Measurements from ENCODE around the gene VCP. TPM values are rescaled to one million over a fixed set of nuclear protein-coding genes. Genes with fewer than 3 reads are reported as not detected.

VCP gene
- total RNA-seq, 1 donor from 2014 or later = 390 TPM

- no peak for TF ChIP-seq EZH2 (IDR thresholded peaks at IDR 0.05; ENCODE audit: insufficient read depth, low read length)
- H3K27me3 ChIP-seq (ENCODE audit: insufficient read depth, low read length) = no peaks in the 10 kb centered on the region
- no peak overlapping the region for H3K27ac ChIP-seq (ENCODE audit: low read depth, low read length)
- H3K79me2 ChIP-seq (ENCODE audit: insufficient read depth, low read length) = peaks cover 51% of the 10 kb centered on the region
- Mint-ChIP-seq H3K36me3 (ENCODE audit: low read depth, unreplicated experiment) (peaks cover 13% of the 10 kb centered on the region), H3K4me1 (ENCODE audit: low read depth, unreplicated experiment) (peaks cover 5% of the 10 kb centered on the region), H3K27ac (ENCODE audit: unreplicated experiment) (no peak overlapping the region), H3K9me3 (ENCODE audit: unreplicated experiment) (peaks cover 4% of the 10 kb centered on the region), H3K4me3 (ENCODE audit: unreplicated experiment) (no peak overlapping the region), H3K27me3 (ENCODE audit: low read depth, unreplicated experiment) (no peaks in the 10 kb centered on the region)
- H3K4me3 ChIP-seq (ENCODE audit: insufficient read depth, low read depth, low read length) = no peak overlapping the region
- DNase-seq (ENCODE audit: low read depth) (no peak), FAIRE-seq (no peak)
- H3K4me1 ChIP-seq (ENCODE audit: insufficient read depth, low read length) = peaks cover 28% of the 10 kb centered on the region
- H4K20me1 ChIP-seq (ENCODE audit: insufficient read depth, low read length) = peaks cover 26% of the 10 kb centered on the region
- peaks cover 8% of the 10 kb centered on the region for H3K36me3 ChIP-seq (ENCODE audit: insufficient read depth, low read length)
- no peak overlapping the region for H2AFZ ChIP-seq (ENCODE audit: low read depth, low read length)
- H3K4me2 ChIP-seq (ENCODE audit: low read length) = no peak overlapping the region
- no peak overlapping the region for H3K9ac ChIP-seq (ENCODE audit: low read length)
- H3K9me3 ChIP-seq (ENCODE audit: insufficient read depth, low read depth, low read length) = no peaks in the 10 kb centered on the region
Observed at GRCh38 chr9:35075358-35075757, 2.9 kb upstream of the VCP start.

GRCh38 chr9:35074791-35075190 is 2.4 kb upstream of the VCP start:
- no peak overlapping the region for H3K4me2 ChIP-seq (ENCODE audit: low read length)
- H4K20me1 ChIP-seq (ENCODE audit: insufficient read depth, low read length) = peaks cover 31% of the 10 kb centered on the region
- TF ChIP-seq EZH2 (IDR thresholded peaks at IDR 0.05; ENCODE audit: insufficient read depth, low read length) = no peak
- TF ChIP-seq CTCF (IDR thresholded peaks at IDR 0.05; ENCODE audit: insufficient read depth, low read depth, low read length) = no peak
- Mint-ChIP-seq H3K27me3 (ENCODE audit: low read depth, unreplicated experiment) (no peaks in the 10 kb centered on the region), H3K4me1 (ENCODE audit: low read depth, unreplicated experiment) (peaks cover 8% of the 10 kb centered on the region), H3K4me3 (ENCODE audit: unreplicated experiment) (no peak overlapping the region), H3K36me3 (ENCODE audit: low read depth, unreplicated experiment) (peaks cover 15% of the 10 kb centered on the region), H3K27ac (ENCODE audit: unreplicated experiment) (no peak overlapping the region), H3K9me3 (ENCODE audit: unreplicated experiment) (peaks cover 4% of the 10 kb centered on the region)
- no peak overlapping the region for H2AFZ ChIP-seq (ENCODE audit: low read depth, low read length)
- H3K4me3 ChIP-seq (ENCODE audit: insufficient read depth, low read depth, low read length) = no peak overlapping the region
- peaks cover 34% of the 10 kb centered on the region for H3K4me1 ChIP-seq (ENCODE audit: insufficient read depth, low read length)
- H3K9me3 ChIP-seq (ENCODE audit: insufficient read depth, low read depth, low read length) = no peaks in the 10 kb centered on the region
- no peak for DNase-seq (ENCODE audit: low read depth)
- FAIRE-seq = no peak
- H3K36me3 ChIP-seq (ENCODE audit: insufficient read depth, low read length) = peaks cover 12% of the 10 kb centered on the region
- H3K27me3 ChIP-seq (ENCODE audit: insufficient read depth, low read length) = no peaks in the 10 kb centered on the region
- H3K79me2 ChIP-seq (ENCODE audit: insufficient read depth, low read length) = peaks cover 57% of the 10 kb centered on the region
- no peak overlapping the region for H3K9ac ChIP-seq (ENCODE audit: low read length)
- H3K27ac ChIP-seq (ENCODE audit: low read depth, low read length) = no peak overlapping the region

GRCh38 chr9:35074141-35074540 is 1.7 kb upstream of the VCP start:
- no peaks in the 10 kb centered on the region for H3K27me3 Mint-ChIP-seq (ENCODE audit: low read depth, unreplicated experiment)
- Histone ChIP-seq H3K27me3 (ENCODE audit: insufficient read depth, low read length) (no peaks in the 10 kb centered on the region), H3K79me2 (ENCODE audit: insufficient read depth, low read length) (peaks cover 60% of the 10 kb centered on the region), H3K36me3 (ENCODE audit: insufficient read depth, low read length) (peaks cover 12% of the 10 kb centered on the region), H3K9ac (ENCODE audit: low read length) (no peak overlapping the region), H4K20me1 (ENCODE audit: insufficient read depth, low read length) (peaks cover 38% of the 10 kb centered on the region), H3K4me3 (ENCODE audit: insufficient read depth, low read depth, low read length) (no peak overlapping the region), H3K9me3 (ENCODE audit: insufficient read depth, low read depth, low read length) (no peaks in the 10 kb centered on the region), H3K4me1 (ENCODE audit: insufficient read depth, low read length) (peaks cover 35% of the 10 kb centered on the region), H3K27ac (ENCODE audit: low read depth, low read length) (no peak overlapping the region), H3K4me2 (ENCODE audit: low read length) (no peak overlapping the region), H2AFZ (ENCODE audit: low read depth, low read length) (no peak overlapping the region)
- H3K4me3 Mint-ChIP-seq (ENCODE audit: unreplicated experiment) = no peak overlapping the region
- H3K9me3 Mint-ChIP-seq (ENCODE audit: unreplicated experiment) = peaks cover 4% of the 10 kb centered on the region
- DNase-seq (ENCODE audit: low read depth) (no peak), FAIRE-seq (no peak)
- peaks cover 15% of the 10 kb centered on the region for H3K36me3 Mint-ChIP-seq (ENCODE audit: low read depth, unreplicated experiment)
- no peak overlapping the region for H3K27ac Mint-ChIP-seq (ENCODE audit: unreplicated experiment)
- peaks cover 11% of the 10 kb centered on the region for H3K4me1 Mint-ChIP-seq (ENCODE audit: low read depth, unreplicated experiment)
- TF ChIP-seq CTCF (IDR thresholded peaks at IDR 0.05; ENCODE audit: insufficient read depth, low read depth, low read length) (no peak), EZH2 (IDR thresholded peaks at IDR 0.05; ENCODE audit: insufficient read depth, low read length) (no peak)
